Activated naive CD8-positive, alpha-beta T cell (primary cell): ENCODE data around the gene OGFR.
"Not testable (repeated sequence)": the region's sequence is repeated elsewhere in the genome, so short reads cannot be mapped to it uniquely, and the experiment has no call there.

Experiments
- H3K27ac Mint-ChIP-seq: one replicate; pipeline ENCODE4 v1.8.0; 2021; ENCODE audit warnings: mixed read lengths
- H3K27me3 Mint-ChIP-seq: one replicate; pipeline ENCODE4 v1.8.0; 2021; ENCODE audit warnings: mixed read lengths
- H3K36me3 Mint-ChIP-seq: one replicate; pipeline ENCODE4 v1.8.0; 2021; ENCODE audit warnings: mixed read lengths
- H3K4me1 Mint-ChIP-seq: one replicate; pipeline ENCODE4 v1.8.0; 2021; ENCODE audit warnings: low read depth, mixed read lengths
- H3K4me3 Mint-ChIP-seq: one replicate; pipeline ENCODE4 v1.8.0; 2021; ENCODE audit warnings: mild to moderate bottlenecking, mixed read lengths
- H3K9me3 Mint-ChIP-seq: one replicate; pipeline ENCODE4 v1.8.0; 2021; ENCODE audit warnings: low read depth, mixed read lengths

Gene OGFR

GRCh38 chr20:62837790-62838127 lies 33.1 kb downstream of the OGFR start:
- H3K27ac Mint-ChIP-seq, result no peak overlapping the region
- H3K9me3 Mint-ChIP-seq, result no peaks in the 10 kb centered on the region
- H3K36me3 Mint-ChIP-seq, result no peaks in the 10 kb centered on the region
- H3K27me3 Mint-ChIP-seq, result no peaks in the 10 kb centered on the region
- H3K4me3 Mint-ChIP-seq, result no peak overlapping the region
- H3K4me1 Mint-ChIP-seq, result peaks cover 2% of the 10 kb centered on the region

GRCh38 chr20:62838128-62838891 lies 33.7 kb downstream of the OGFR start:
- no peaks in the 10 kb centered on the region for H3K27me3 Mint-ChIP-seq
- no peaks in the 10 kb centered on the region for H3K9me3 Mint-ChIP-seq
- no peaks in the 10 kb centered on the region for H3K4me1 Mint-ChIP-seq
- no peak overlapping the region for H3K4me3 Mint-ChIP-seq
- H3K36me3 Mint-ChIP-seq, result no peaks in the 10 kb centered on the region
- H3K27ac Mint-ChIP-seq, result no peak overlapping the region

GRCh38 chr20:62839261-62839660 lies 34.6 kb downstream of the OGFR start:
- H3K36me3 Mint-ChIP-seq, result peaks cover 3% of the 10 kb centered on the region
- H3K4me3 Mint-ChIP-seq, result no peak overlapping the region
- H3K4me1 Mint-ChIP-seq, result no peaks in the 10 kb centered on the region
- H3K27ac Mint-ChIP-seq, result no peak overlapping the region
- no peaks in the 10 kb centered on the region for H3K9me3 Mint-ChIP-seq
- H3K27me3 Mint-ChIP-seq, result no peaks in the 10 kb centered on the region

- Mint-ChIP-seq H3K27ac (no peak overlapping the region), H3K36me3 (peaks cover 3% of the 10 kb centered on the region), H3K27me3 (no peaks in the 10 kb centered on the region)
Measured at GRCh38 chr20:62839816-62840215, 35.2 kb downstream of the OGFR start.

GRCh38 chr20:62840244-62841197 lies 35.9 kb downstream of the OGFR start:
- Mint-ChIP-seq H3K36me3 (peaks cover 4% of the 10 kb centered on the region), H3K4me3 (no peak overlapping the region)

More at GRCh38 chr20:62839816-62840215, 35.2 kb downstream of the OGFR start:
- Mint-ChIP-seq H3K9me3 (no peaks in the 10 kb centered on the region), H3K4me3 (no peak overlapping the region), H3K4me1 (no peaks in the 10 kb centered on the region)

GRCh38 chr20:62841705-62842212 lies 37.1 kb downstream of the OGFR start:
- H3K9me3 Mint-ChIP-seq, result no peaks in the 10 kb centered on the region
- H3K4me3 Mint-ChIP-seq, result no peak overlapping the region
- H3K36me3 Mint-ChIP-seq, result peaks cover 4% of the 10 kb centered on the region

More at GRCh38 chr20:62840244-62841197, 35.9 kb downstream of the OGFR start:
- Mint-ChIP-seq H3K4me1 (no peaks in the 10 kb centered on the region), H3K27me3 (no peaks in the 10 kb centered on the region), H3K9me3 (no peaks in the 10 kb centered on the region), H3K27ac (no peak overlapping the region)

GRCh38 chr20:62843656-62844055 lies 39.0 kb downstream of the OGFR start:
- no peaks in the 10 kb centered on the region for H3K9me3 Mint-ChIP-seq
- no peaks in the 10 kb centered on the region for H3K27me3 Mint-ChIP-seq
- H3K27ac Mint-ChIP-seq, result no peak overlapping the region
- H3K4me1 Mint-ChIP-seq, result no peaks in the 10 kb centered on the region
- H3K4me3 Mint-ChIP-seq, result no peak overlapping the region
- peaks cover 4% of the 10 kb centered on the region for H3K36me3 Mint-ChIP-seq

More at GRCh38 chr20:62841705-62842212, 37.1 kb downstream of the OGFR start:
- no peaks in the 10 kb centered on the region for H3K4me1 Mint-ChIP-seq
- H3K27me3 Mint-ChIP-seq, result no peaks in the 10 kb centered on the region
- no peak overlapping the region for H3K27ac Mint-ChIP-seq

- H3K36me3 Mint-ChIP-seq, result peaks cover 4% of the 10 kb centered on the region
- no peaks in the 10 kb centered on the region for H3K9me3 Mint-ChIP-seq
- no peaks in the 10 kb centered on the region for H3K4me1 Mint-ChIP-seq
- H3K27me3 Mint-ChIP-seq, result no peaks in the 10 kb centered on the region
- no peak overlapping the region for H3K4me3 Mint-ChIP-seq
- H3K27ac Mint-ChIP-seq, result no peak overlapping the region
Measured at GRCh38 chr20:62844182-62844581, 39.5 kb downstream of the OGFR start.

GRCh38 chr20:62845416-62846160 lies 41.0 kb downstream of the OGFR start:
- no peak overlapping the region for H3K4me3 Mint-ChIP-seq
- H3K4me1 Mint-ChIP-seq, result no peaks in the 10 kb centered on the region
- H3K27me3 Mint-ChIP-seq, result no peaks in the 10 kb centered on the region
- peaks cover 8% of the 10 kb centered on the region for H3K36me3 Mint-ChIP-seq
- no peak overlapping the region for H3K27ac Mint-ChIP-seq
- no peaks in the 10 kb centered on the region for H3K9me3 Mint-ChIP-seq

GRCh38 chr20:62846166-62846890 lies 41.7 kb downstream of the OGFR start:
- Mint-ChIP-seq H3K4me1 (no peaks in the 10 kb centered on the region), H3K4me3 (no peak overlapping the region), H3K27me3 (no peaks in the 10 kb centered on the region), H3K9me3 (no peaks in the 10 kb centered on the region), H3K27ac (no peak overlapping the region), H3K36me3 (peaks cover 8% of the 10 kb centered on the region)

- H3K4me1 Mint-ChIP-seq, H3K9me3 Mint-ChIP-seq, H3K4me3 Mint-ChIP-seq, H3K27me3 Mint-ChIP-seq, H3K27ac Mint-ChIP-seq: not testable (repeated sequence)
- H3K36me3 Mint-ChIP-seq, result peaks cover 13% of the 10 kb centered on the region
Measured at GRCh38 chr20:62848917-62849316, 44.3 kb downstream of the OGFR start.

GRCh38 chr20:62849431-62849830 lies 44.8 kb downstream of the OGFR start:
- Mint-ChIP-seq H3K4me1 (no peaks in the 10 kb centered on the region), H3K9me3 (no peaks in the 10 kb centered on the region), H3K4me3 (no peak overlapping the region), H3K36me3 (peaks cover 10% of the 10 kb centered on the region), H3K27ac (no peak overlapping the region), H3K27me3 (no peaks in the 10 kb centered on the region)

- no peaks in the 10 kb centered on the region for H3K27me3 Mint-ChIP-seq
- H3K4me1 Mint-ChIP-seq, result no peaks in the 10 kb centered on the region
- H3K36me3 Mint-ChIP-seq, result peaks cover 12% of the 10 kb centered on the region
- H3K4me3 Mint-ChIP-seq, result no peak overlapping the region
- no peaks in the 10 kb centered on the region for H3K9me3 Mint-ChIP-seq
- no peak overlapping the region for H3K27ac Mint-ChIP-seq
Measured at GRCh38 chr20:62850333-62850974, 45.8 kb downstream of the OGFR start.

GRCh38 chr20:62852196-62852595 lies 47.6 kb downstream of the OGFR start:
- Mint-ChIP-seq H3K9me3 (no peaks in the 10 kb centered on the region), H3K36me3 (peaks cover 13% of the 10 kb centered on the region), H3K27me3 (no peaks in the 10 kb centered on the region), H3K27ac (no peak overlapping the region), H3K4me3 (no peak overlapping the region), H3K4me1 (no peaks in the 10 kb centered on the region)
